Endothelial cell of umbilical vein (primary cell): ENCODE data around the gene HMG20A. TPM values are rescaled to one million over a fixed set of nuclear protein-coding genes. Genes with fewer than 3 reads are reported as not detected.

ENCODE experiments used
- BruUV-seq: library from RNA; stranded (reverse); fragments of 400-500 nt; replicated peaks from 2 replicates; lab custom pipeline; 2021; lab: Mats Ljungman, UMichigan
- CTCF ChIA-PET: fragments of 300-600, 350-600 bp; sonication (Branson Sonifier 250); formaldehyde crosslinking; loops from one replicate; lab custom pipeline; 2021; ENCODE audit warnings: antibody characterized with exemption, inconsistent platforms; lab: Charles Lee
- POLR2A ChIA-PET: fragments of 300-600, 350-600 bp; sonication (Branson Sonifier 250); formaldehyde crosslinking; loops from one replicate; lab custom pipeline; 2021; ENCODE audit warnings: antibody characterized with exemption, inconsistent platforms; lab: Charles Lee
- DNase-seq: peaks from one replicate; pipeline ENCODE4 v3.0.0-alpha.2; 2011; ENCODE audit warnings: low read depth, low spot score
- FAIRE-seq: peaks from 2 replicates; lab custom pipeline; 2011; peaks lifted over from hg19 to GRCh38; lab: Jason Lieb, UNC
- H2AFZ ChIP-seq: 2 replicates; pipeline ENCODE4 v1.6.0; 2012; ENCODE audit warnings: low read depth, low read length, control low read depth, inconsistent platforms
- H3K27ac ChIP-seq: 2 replicates; pipeline ENCODE4 v1.5.1; 2011; ENCODE audit warnings: low read depth, mild to moderate bottlenecking, control low read depth, low read length, moderate library complexity; ENCODE audit not compliant: insufficient read depth
- H3K27me3 ChIP-seq, 2 experiments: 2 replicates each; pipeline versions ENCODE4 v1.6.0 to v1.6.1; 2011; ENCODE audit warnings: low read length in 2 of 2, mixed read lengths in 1 of 2; ENCODE audit not compliant: control insufficient read depth in 2 of 2, insufficient read depth in 2 of 2
- H3K36me3 ChIP-seq, 2 experiments: 2 replicates in 1 of 2; 3 replicates in 1 of 2; pipeline ENCODE4 v1.5.1; 2011; ENCODE audit warnings: low read length in 2 of 2, mild to moderate bottlenecking in 1 of 2, moderate library complexity in 1 of 2; ENCODE audit not compliant: control insufficient read depth in 2 of 2, insufficient read depth in 2 of 2; ENCODE audit errors: extremely low read depth in 1 of 2
- H3K4me1 ChIP-seq: 3 replicates; pipeline ENCODE4 v1.5.1; 2011; ENCODE audit warnings: mild to moderate bottlenecking, low read length; ENCODE audit not compliant: control insufficient read depth, insufficient read depth; ENCODE audit errors: extremely low read depth
- H3K4me2 ChIP-seq: 2 replicates; pipeline ENCODE4 v1.6.1; 2011; ENCODE audit warnings: low read length, control low read depth, mixed read lengths; ENCODE audit not compliant: insufficient read depth
- H3K4me3 ChIP-seq, 3 experiments: fragments of 200-600 bp in 1 of 3; sonication (generic), shearing (Covaris generic) in 1 of 3; replicated peaks in 1 of 3; 2 replicates each; pipeline ENCODE4 v1.5.1; 2011 to 2016; ENCODE audit warnings: control low read depth in 3 of 3, low read length in 3 of 3, mild to moderate bottlenecking in 2 of 3, inconsistent platforms in 1 of 3, low read depth in 1 of 3, moderate library complexity in 1 of 3; ENCODE audit not compliant: insufficient read depth in 1 of 3
- H3K79me2 ChIP-seq: 2 replicates; pipeline ENCODE4 v1.6.0; 2012; ENCODE audit warnings: low read length, inconsistent platforms; ENCODE audit not compliant: control insufficient read depth, insufficient read depth
- H3K9ac ChIP-seq: replicated peaks from 2 replicates; pipeline ENCODE3; 2011; ENCODE audit warnings: low read length, control low read depth; ENCODE audit not compliant: insufficient read depth; ENCODE audit errors: extremely low read depth
- H3K9me1 ChIP-seq: replicated peaks from 3 replicates; pipeline ENCODE4 v1.6.0; 2011; ENCODE audit warnings: mild to moderate bottlenecking, low read length; ENCODE audit not compliant: control insufficient read depth, insufficient read depth; ENCODE audit errors: extremely low read depth
- H3K9me3 ChIP-seq: replicated peaks from 2 replicates; pipeline ENCODE4 v1.5.1; 2012; ENCODE audit warnings: low read length, inconsistent platforms; ENCODE audit not compliant: control insufficient read depth, insufficient read depth
- H4K20me1 ChIP-seq: replicated peaks from 2 replicates; pipeline ENCODE3; 2011; ENCODE audit warnings: mild to moderate bottlenecking, low read length; ENCODE audit not compliant: control insufficient read depth, insufficient read depth; ENCODE audit errors: extremely low read depth
- CTCF ChIP-seq, 2 donors: IDR thresholded peaks; 1 replicate in 1 of 2; 2 replicates in 1 of 2; pipeline ENCODE4 v1.5.1; 2011; ENCODE audit warnings: low read length in 2 of 2, mild to moderate bottlenecking in 2 of 2, moderate library complexity in 2 of 2, control low read depth in 1 of 2, inconsistent platforms in 1 of 2, low read depth in 1 of 2; ENCODE audit not compliant: insufficient read depth in 1 of 2; ENCODE audit errors: extremely low read depth in 1 of 2
- EZH2 ChIP-seq: IDR thresholded peaks from 2 replicates; pipeline ENCODE4 v1.6.1; 2012; ENCODE audit warnings: borderline replicate concordance, low read depth, mild to moderate bottlenecking, moderate library complexity, low read length, inconsistent platforms; ENCODE audit not compliant: severe bottlenecking
- FOS ChIP-seq: IDR thresholded peaks from 2 replicates; pipeline ENCODE4 v1.6.1; 2011; ENCODE audit warnings: mild to moderate bottlenecking, low read length, moderate library complexity, borderline replicate concordance; ENCODE audit not compliant: insufficient read depth
- GATA2 ChIP-seq: IDR thresholded peaks from 2 replicates; pipeline ENCODE4 v1.7.0; 2011; ENCODE audit warnings: low read depth, mild to moderate bottlenecking, moderate library complexity, mixed read lengths, low read length; ENCODE audit not compliant: insufficient read length, insufficient read depth
- JUN ChIP-seq: IDR thresholded peaks from 2 replicates; pipeline ENCODE4 v1.6.1; 2011; ENCODE audit warnings: borderline replicate concordance, low read depth; ENCODE audit not compliant: insufficient read length, insufficient read depth
- MAX ChIP-seq: IDR thresholded peaks from 2 replicates; pipeline ENCODE4 v1.6.1; 2011; ENCODE audit not compliant: insufficient read depth, insufficient read length
- MYC ChIP-seq: IDR thresholded peaks from one replicate; pipeline ENCODE4 v1.6.1; 2011; ENCODE audit warnings: mild to moderate bottlenecking, low read depth, low read length
- POLR2A ChIP-seq: IDR thresholded peaks from 2 replicates; pipeline ENCODE4 v1.6.1; 2012; ENCODE audit warnings: low read depth, mild to moderate bottlenecking, control low read depth, low read length
- POLR2AphosphoS5 ChIP-seq: IDR thresholded peaks from 2 replicates; pipeline ENCODE4 v1.6.1; 2012; ENCODE audit warnings: low read depth, mild to moderate bottlenecking, control low read depth, low read length, moderate library complexity; ENCODE audit not compliant: insufficient read depth
- dilution Hi-C: fragments of 300-500 bp; cut with MboI; formaldehyde crosslinking; loops from one replicate; pipeline ENCODE4 v1.15.0; 2019; ENCODE audit warnings: low sequenced_read_pairs; ENCODE audit not compliant: extremely low pct_ligation_motif_present
- intact Hi-C: fragments of 100-400 bp; cut with micrococcal nuclease; formaldehyde crosslinking; loops from one replicate; pipeline ENCODE4 v1.10.0; 2022
- polyA plus RNA-seq, 4 experiments: library from polyadenylated mRNA; depleted of rRNA in 3 of 4; stranded (reverse) in 3 of 4; unstranded in 1 of 4; fragments of >200 nt; gene quantifications; 2 replicates each; pipeline versions ENCODE4 v1.2.1 to v1.2.3, GENCODE V29; 2011 to 2012; ENCODE audit warnings: missing spikeins in 1 of 4
- total RNA-seq: library from RNA; stranded (reverse); gene quantifications from 2 replicates; pipeline ENCODE4 v1.2.3, GENCODE V29; 2021

HMG20A gene
- total and polyA plus RNA-seq, 2 donors (not counting 3 experiments of a cell fraction or from before 2014, with no cell fraction given) = 35.8 to 44.0 TPM

GRCh38 chr15:77414789-77415442, 5.8 kb upstream of the HMG20A start:
- H3K27me3 ChIP-seq = no peaks in the 10 kb centered on the region
- H3K9me1 ChIP-seq = no peaks in the 10 kb centered on the region
- POLR2A ChIA-PET = no interaction called here
- CTCF ChIA-PET = no interaction called here
- no peaks in the 10 kb centered on the region for H3K36me3 ChIP-seq
- TF ChIP-seq POLR2AphosphoS5 (no peak), MAX (no peak), JUN (no peak), POLR2A (no peak), FOS (no peak), GATA2 (no peak), MYC (no peak), EZH2 (no peak), CTCF (IDR thresholded peaks at IDR 0.05; ENCODE audit: extremely low read depth in 1 of 2, insufficient read depth in 1 of 2, low read depth in 1 of 2, low read length in 2 of 2) (no peak)
- no peak overlapping the region for H3K4me3 ChIP-seq
- H4K20me1 ChIP-seq = peaks cover 30% of the 10 kb centered on the region
- no peak overlapping the region for H3K9ac ChIP-seq
- intact Hi-C loops = loop anchor here (5.0 kb wide), 1 partner anchor 48 kb away; no protein-coding TSS in a partner anchor
- no peak overlapping the region for H3K27ac ChIP-seq
- no peak overlapping the region for H3K4me2 ChIP-seq
- peaks cover 32% of the 10 kb centered on the region for H3K4me1 ChIP-seq
- no peaks in the 10 kb centered on the region for H3K9me3 ChIP-seq
- no peak for DNase-seq
- dilution Hi-C loops = no loop called here
- peaks cover 96% of the 10 kb centered on the region for H3K79me2 ChIP-seq
- no TSS peak for BruUV-seq
- FAIRE-seq = no peak
- no peak overlapping the region for H2AFZ ChIP-seq
